C1 segment of cervical spinal cord (tissue), 14 donors: Measurements from ENCODE around the gene B9D1.
A peak's percentile ranks its signal among the peaks of the same experiment; 100 is the strongest.

Source experiments
- DNase-seq, 14 donors: peaks; one replicate each; lab custom pipeline; 2025; lab: John Stamatoyannopoulos, UW

The B9D1 gene, protein sequence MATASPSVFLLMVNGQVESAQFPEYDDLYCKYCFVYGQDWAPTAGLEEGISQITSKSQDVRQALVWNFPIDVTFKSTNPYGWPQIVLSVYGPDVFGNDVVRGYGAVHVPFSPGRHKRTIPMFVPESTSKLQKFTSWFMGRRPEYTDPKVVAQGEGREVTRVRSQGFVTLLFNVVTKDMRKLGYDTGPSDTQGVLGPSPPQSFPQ

GRCh38 chr17:19362277-19363113, at the start of gene B9D1:
B9D1 (minus strand) TSS chr17:19362723; CDS start chr17:19362569, 154 bp downstream.
- DNase-seq, result peak; percentile 51 to 99 (median 96)

DNA sequence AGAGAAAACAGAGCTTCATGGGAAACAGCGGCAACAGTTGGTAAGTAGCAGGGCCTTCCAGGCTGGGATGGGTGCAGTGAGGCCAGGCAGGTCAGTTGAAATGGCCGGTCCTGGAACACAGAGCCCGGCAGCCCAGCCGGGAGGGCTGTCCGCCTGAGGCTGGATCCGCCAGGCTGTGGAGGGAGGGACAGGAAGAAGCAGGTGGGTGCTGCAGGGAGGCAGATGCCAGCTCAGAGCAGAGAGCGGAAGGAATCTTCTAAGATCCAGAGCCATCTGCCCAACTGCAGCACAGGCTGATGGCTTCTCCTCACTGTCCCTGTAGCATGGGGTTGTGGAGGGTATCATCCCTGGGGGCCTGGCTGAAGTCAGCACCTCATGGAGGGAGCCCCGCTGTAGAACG, 49.1 kb upstream of the B9D1 start:
- peak in 1 of 14 donors; percentile 83 for DNase-seq

- peak in 6 of 14 donors; percentile 9 to 94 (median 32) for DNase-seq
These were observed 48.5 kb upstream of the B9D1 start, which contains the start of gene RNF112 for GRCh38 chr17:19410875-19411620. RNF112 (plus strand) TSS chr17:19411232; CDS start chr17:19411409, 177 bp downstream.

- DNase-seq, result no peak
These were observed 47.6 kb upstream of the B9D1 start for GRCh38 chr17:19410091-19410490.

GRCh38 chr17:19409509-19409908, 47.0 kb upstream of the B9D1 start:
- no peak for DNase-seq

- DNase-seq, result no peak
These were observed 46.5 kb upstream of the B9D1 start for GRCh38 chr17:19409066-19409465.

GRCh38 chr17:19408346-19408710, 45.8 kb upstream of the B9D1 start:
- DNase-seq, result no peak

DNA sequence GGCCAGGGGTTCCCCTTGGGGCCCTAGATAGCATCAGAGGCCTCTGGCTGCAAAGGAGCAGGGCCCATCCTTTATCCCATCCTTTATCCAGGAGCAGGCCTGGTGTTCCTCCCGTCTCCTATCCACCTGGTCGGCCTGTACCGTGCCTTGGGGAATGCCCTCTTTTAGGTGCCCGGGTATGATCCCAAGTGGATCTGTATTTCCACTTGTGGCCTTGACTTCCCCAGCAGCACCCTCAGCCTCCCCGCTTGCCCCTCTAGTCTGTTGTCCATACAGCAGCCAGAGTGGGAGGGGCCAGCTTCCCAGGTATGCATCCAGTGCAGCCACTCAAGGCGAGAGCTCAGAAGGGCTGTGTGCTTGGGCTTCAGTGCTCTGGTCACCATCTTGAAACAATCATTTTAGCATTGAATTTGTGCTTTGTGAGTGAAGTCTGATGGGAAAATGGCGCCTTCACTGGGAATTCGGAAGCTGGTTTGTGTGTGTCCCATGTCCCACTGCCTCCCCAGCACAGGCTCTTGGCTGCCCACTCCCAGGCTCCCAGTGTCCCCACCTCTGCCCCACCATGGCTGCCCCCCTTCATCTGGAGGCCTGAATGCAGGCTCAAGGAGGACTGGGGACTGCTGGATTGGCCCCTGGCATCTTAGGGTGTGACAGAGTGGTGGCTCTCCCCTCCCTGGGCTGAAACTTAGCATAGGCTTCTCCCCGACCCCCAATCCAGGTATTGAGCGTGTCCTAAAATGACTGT, 45.2 kb upstream of the B9D1 start:
- DNase-seq, result no peak

- DNase-seq, result no peak
These were observed 42.6 kb upstream of the B9D1 start for GRCh38 chr17:19405114-19405513.

DNA sequence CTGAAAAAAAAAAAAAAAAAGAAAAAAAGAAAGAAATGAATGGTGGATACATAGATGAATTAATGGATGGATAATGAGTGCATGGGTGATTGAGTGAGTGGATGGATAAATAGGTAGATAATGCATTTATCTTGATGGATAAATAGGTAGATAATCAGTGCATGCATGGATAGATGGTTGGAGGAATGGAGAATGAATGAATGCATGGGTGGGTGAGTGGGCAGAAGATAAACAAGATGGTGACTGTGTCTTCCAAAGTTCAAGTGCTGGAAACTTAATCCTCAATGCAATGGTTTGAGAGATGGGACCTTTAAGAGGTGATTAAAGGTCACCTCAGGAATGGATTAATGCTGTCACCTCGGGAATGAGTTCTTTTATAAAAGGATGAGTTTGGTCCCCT, 41.7 kb upstream of the B9D1 start:
- DNase-seq, result no peak

DNA sequence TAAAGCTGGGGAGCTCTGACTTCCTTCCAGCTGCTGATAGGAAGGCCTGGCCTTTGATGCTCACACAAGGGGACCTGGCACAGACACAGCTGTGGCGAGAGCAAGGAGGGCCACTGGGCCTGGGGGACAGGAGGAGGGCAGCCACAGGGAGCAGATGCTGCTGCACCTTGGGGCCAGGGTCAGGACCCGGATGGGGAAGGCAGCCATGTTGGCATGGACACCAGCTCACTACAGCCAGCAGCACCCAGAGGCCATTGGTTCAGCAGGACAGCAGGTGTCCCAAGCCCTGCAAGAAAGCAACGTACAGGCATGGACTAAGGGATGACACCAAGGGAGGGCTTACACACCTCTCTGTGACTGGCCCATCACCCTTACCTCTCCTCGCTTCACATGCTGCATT, 40.5 kb upstream of the B9D1 start:
- no peak for DNase-seq

GRCh38 chr17:19402171-19402570, 39.6 kb upstream of the B9D1 start:
- DNase-seq, result no peak

DNA sequence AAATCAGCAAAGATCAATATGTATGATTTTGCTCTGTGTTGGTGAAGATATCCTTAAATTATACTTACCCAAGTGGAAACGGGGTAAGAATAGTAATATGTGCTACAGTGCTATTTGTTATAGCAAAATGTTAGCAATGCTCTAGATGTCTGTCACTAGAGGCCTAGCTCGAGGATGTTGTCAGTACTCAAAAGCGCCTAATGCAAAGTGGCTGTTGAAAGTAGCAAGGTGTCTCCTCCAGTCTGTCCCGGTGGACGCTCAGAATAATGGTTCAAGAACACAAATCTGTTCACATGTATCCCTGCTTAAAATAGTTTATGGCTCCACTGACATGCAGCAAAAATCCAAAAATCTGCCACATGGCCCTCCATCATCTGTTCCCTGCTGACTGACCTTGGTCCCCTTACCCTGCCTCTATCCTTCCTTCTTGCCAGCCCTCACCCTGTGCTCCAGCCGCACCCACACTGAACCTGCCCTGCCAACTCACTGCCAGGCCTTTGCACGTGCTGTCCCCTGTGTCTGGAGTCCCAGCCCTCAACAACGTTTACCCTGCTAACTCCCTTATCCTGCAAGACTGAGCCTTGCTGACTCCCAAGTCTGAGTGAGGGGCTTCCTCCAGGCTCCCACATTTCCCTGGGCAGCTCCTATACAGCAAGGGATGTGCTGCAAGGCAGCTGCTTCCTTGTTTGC, 38.9 kb upstream of the B9D1 start:
- DNase-seq, result no peak

- DNase-seq, result no peak
These were observed 37.4 kb upstream of the B9D1 start for GRCh38 chr17:19399750-19400450.

DNA sequence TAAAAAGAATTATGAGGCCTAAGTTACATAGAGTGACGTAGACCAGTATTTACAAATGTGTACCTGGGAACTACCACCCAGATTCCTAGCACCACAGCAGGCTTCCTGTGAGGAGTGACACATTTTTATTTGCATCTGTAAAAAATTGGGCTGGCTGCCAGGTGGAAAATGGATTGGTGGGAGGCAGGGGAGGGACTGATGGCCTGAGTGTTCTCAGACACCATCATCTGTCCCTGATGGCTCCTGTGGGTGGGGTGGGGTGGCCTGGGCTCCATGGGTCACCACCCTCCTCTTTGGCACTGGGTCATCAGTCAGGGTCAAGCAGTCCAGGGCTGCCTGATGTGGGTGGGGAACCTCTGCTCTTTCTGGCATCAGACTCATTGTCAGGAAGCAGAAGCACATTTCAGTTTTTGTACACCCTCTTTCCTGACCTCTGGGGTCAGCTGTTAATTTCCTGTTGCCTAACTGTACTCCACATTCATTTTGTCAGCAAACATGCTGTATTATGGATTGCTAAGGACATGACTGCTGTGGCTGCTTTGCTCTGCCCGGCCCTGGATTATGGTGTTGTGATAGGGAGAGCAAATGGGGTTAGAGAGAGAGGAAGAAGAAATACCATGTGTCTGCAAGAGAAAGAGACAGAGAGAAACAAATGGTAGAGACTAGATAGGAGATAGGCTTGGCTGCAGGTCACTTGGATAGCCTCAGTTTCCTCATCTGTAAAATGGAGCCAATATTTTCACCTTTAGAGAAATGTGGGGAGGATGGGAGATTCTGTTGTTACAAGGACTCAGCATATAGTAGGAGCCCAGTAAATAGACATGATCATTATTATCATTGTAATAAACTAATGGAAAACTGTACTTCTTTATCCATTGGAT, 36.0 kb upstream of the B9D1 start:
- no peak for DNase-seq

DNA sequence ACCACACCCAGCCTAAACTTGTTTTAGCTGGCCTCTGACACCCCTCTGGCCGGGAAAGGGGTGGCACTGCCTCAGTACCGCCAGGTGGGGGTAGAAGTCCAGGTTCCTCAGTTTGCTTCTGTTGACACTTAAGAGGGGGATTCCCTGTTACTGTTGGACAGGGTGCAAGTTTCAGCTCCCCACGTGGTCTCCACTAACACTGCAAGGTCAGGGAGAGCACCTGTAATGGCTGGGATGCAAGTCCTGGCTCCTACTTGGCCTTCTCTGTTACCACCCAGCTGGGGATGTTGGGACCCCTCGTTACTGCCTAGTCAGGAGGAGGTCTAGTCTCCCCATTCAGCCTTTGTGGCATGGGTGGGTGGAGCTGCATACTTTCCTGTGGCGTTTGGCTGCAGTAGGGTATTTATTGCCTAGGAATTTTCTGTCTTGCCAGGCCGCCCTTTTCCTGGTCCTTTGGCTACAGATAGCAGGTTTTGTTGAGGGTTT, 35.1 kb upstream of the B9D1 start:
- no peak for DNase-seq

DNA sequence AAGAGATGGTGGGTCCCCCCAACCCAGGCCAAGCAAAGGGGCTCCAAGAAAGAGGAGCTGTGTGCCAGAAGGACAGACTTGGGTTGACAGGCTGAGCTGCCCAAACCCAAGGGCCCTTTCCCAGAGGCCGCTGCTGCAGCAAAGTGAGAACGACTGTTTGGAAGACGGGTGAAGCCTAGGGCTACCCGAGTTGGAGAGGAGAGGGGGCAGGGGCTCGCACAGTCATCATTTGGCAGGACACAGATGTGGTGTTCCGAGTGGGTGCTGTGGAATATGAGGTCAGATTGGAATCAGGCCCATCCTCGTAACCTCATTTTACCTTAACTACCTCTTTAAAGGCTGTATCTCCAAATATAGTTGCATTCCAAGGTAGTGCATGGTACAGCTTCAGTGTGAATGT, 29.8 kb upstream of the B9D1 start:
- DNase-seq, result no peak

GRCh38 chr17:19391432-19391831, 28.9 kb upstream of the B9D1 start:
- DNase-seq, result no peak

- DNase-seq, result no peak
These were observed 28.4 kb upstream of the B9D1 start for GRCh38 chr17:19390951-19391350.
